Kasumi-1 (cell line): ENCODE results near the gene RAB5IF.
"Not testable (repeated sequence)": the region's sequence is repeated elsewhere in the genome, so short reads cannot be mapped to it uniquely, and the experiment has no call there.

Source experiments
- DNase-seq, 2 experiments: peaks; one replicate each; lab custom pipeline; 2025; lab: John Stamatoyannopoulos, UW

Gene RAB5IF

DNA sequence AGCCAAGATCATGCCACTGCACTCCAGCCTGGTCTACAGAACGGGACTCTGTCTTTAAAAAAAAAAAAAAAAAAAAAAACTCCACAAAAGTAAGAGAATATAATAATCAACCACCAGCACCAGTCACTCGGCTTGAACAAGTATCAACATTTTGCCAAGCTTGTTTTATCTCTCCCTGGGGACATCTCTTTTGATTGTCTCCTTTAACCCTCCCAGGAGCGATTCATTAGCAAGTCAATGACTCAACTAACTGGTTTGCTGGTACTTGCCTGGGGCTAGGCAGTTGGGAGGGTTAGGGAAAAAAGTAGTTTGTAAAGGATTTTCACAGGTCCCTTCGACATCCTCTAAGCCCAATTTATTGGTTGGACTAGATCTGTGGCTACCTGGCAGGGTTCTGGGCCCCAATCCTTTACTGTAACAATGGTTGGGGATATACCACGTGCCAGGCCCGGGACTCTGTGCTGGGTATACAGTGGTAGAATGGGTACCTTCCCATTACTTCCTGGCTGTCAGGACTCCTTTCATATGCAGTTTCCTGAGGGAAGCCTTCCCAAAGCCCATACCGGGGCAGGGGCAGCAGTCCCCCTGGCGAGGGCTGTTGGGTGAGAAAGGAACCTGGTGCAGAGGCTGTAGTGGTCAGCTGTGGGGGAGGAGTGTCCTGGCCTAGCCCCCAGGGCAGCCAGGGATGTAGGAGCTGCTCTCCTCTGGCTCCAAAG is 20.0 kb upstream of the RAB5IF start:
- no peak for DNase-seq

DNA sequence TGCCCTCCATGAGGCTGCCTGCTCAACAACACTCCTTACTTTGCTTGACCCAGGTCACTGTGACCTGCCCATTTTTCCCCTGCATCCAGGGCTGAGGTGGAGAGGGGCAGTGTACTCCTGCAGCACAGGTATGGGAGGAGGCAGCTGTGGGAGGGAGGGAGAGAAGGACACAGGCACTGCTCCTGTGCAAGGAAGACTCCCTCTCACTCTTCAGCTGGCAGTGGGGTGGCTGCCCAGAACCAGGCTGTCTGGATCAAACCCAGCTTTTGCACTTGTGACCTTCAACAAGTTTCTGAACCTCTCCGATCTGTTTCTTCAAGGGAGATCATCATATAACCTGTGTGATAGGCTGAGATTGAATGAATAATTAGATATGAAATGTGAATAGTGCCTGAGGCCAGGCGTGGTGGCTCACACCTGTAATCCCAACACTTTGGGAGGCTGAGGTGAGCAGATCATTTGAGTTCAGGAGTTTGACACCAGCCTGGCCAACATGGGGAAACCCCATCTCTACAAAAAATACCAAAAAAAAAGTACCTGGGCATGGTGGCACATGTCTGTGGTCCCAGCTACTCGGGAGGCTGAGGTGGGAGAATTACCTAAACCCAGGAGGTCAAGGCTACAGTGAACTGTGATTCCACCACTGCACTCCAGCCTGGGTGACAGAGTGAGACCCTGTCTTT is 18.1 kb upstream of the RAB5IF start:
- no peak for DNase-seq

DNA sequence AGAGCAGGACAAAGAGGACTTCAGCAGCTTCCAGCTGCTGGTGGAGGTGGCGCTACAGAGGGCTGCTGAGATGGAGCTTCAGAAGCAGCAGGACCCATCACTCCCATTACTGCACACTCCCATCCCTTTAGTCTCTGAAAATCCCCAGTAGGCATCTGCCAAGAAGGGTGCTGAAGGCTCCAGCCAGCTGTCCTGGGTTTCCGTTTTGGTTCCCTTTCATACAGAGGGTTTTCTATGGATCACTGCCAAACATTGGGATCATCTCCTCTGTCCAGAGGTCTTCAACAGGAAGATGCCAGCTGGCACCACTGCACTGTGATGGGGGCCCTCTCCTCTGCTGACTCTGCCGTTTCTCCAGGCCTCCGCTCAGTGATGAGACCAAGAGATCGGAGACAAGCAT is 14.3 kb upstream of the RAB5IF start:
- DNase-seq: no peak

DNA sequence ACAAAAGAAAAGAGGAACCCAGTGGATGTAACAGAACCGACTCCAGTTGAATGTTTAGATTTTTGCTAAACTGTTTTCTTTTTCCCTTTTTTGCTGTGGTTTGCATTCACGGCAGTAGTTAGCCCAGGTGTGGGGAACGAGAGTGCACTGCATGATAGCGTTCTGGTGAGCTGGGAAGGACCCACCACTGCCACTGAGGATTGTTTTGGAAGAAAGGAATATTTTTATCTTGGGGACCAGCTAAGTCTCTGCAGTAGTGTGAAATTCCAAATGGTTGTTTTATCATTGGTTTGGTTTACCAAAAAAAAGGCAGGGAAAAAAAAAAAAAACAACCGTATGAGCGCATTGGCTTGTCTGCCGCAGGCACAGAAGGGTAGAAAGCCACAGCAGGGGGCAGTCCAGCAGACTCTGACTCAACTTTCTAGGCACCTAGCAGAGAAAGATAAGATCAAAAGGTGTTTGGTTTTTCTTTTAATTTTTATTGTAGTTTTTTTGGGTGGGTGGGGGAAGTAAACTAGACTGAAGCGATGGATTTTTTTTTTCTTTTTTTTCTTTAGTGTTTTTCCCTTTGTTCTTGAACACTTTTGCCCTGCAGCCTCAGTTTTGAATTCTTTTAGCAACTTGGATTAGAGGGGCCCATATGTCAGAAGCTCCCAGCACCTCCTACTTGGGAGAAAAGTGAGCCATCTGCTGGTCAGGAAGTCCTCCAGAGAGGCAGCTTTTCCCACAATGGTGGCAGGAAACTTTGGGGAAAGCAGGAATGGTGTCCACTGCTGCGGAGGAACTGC is 13.5 kb upstream of the RAB5IF start:
- DNase-seq: peak in 1 of 2 experiments; percentile 14

DNA sequence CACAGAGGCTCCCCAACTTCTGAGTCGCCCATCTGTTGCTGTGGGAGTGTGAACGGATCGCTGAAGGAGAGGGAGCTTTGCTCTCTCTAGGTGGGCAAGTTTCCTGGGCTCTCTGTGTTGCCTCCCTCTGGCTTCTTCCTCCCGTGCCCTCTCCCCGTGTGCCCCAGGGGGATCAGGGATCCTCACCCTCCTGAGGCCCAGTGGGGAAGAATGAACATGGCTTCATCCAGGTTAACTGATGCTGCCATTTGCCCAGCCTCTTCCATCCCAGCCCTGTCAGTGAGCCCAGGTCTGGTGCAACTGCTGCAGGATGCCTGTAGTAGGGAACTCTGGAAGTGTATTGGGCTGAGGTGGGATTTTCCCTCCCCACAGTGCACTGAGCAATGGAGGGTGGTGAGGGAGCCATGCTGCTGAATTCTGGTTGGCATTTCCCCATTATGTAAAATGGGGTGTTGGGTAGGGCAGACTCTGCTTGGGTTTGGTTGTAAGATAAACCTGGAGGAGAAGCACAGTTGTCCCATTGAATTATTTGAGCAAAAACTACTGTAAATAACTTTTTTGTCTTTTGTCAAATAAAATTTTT is 12.1 kb upstream of the RAB5IF start:
- DNase-seq: no peak

DNA sequence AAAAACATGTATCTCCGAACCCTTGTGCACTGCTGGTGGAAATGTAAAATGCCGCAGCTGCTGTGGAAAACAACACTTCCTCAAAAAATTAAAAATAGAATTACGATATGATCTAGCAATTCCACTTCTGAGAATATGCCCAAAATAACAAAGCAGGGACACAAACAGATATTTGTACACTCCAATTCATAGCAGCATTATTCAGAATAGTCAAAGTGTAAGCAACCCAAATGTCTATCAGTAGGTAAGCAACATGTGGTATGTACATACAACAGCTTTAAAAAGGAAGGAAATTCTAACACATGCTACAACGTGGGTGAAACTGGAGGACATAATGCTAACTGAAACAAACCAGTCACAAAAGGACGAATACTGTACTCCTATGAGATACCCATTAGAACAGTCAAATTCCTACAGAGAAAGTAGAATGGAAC is 5.7 kb upstream of the RAB5IF start:
- peak; percentile 60 to 81 for DNase-seq

DNA sequence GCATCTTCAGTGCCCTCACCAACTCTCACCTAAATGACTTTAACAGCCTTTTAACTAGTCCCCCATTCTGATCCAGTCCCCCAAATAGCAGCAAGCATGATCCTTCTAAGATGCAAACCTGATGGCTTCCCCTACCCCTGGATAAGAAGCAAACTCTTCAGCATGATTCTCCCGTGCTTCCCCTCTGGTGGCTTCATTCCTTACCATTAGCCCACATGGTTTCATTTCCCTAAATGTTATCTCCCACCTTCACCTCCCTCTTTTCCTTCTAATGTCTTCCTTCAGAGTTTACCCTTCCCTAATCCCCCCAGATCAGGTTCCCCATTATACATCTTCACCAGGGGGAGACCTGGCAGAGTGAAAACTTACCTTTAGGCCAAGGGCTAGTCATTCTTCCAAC is 4.0 kb upstream of the RAB5IF start:
- DNase-seq: no peak

DNA sequence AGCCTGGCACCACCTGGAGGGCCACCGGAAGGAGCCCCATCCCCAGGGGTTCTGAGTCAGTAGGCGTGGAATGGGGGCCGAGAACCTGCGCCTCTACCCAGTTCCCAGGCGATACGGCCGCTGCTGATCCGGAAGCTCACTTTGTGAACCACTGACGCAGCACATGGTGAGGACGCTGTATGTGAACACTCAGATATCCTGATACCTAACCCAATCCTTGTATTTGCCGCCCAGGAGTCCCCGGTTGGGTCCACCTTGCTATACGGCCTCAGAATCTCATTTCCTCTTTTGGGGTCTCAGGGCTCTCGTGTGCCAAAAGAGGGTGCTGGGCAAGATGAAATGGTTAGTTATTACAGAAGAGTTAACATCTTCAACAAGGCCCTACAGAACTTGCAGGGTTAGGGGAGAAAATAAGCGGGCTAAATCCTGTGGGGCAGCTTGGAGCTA is 604 bp upstream of the RAB5IF start:
- DNase-seq: peak; percentile 71 to 83

DNA sequence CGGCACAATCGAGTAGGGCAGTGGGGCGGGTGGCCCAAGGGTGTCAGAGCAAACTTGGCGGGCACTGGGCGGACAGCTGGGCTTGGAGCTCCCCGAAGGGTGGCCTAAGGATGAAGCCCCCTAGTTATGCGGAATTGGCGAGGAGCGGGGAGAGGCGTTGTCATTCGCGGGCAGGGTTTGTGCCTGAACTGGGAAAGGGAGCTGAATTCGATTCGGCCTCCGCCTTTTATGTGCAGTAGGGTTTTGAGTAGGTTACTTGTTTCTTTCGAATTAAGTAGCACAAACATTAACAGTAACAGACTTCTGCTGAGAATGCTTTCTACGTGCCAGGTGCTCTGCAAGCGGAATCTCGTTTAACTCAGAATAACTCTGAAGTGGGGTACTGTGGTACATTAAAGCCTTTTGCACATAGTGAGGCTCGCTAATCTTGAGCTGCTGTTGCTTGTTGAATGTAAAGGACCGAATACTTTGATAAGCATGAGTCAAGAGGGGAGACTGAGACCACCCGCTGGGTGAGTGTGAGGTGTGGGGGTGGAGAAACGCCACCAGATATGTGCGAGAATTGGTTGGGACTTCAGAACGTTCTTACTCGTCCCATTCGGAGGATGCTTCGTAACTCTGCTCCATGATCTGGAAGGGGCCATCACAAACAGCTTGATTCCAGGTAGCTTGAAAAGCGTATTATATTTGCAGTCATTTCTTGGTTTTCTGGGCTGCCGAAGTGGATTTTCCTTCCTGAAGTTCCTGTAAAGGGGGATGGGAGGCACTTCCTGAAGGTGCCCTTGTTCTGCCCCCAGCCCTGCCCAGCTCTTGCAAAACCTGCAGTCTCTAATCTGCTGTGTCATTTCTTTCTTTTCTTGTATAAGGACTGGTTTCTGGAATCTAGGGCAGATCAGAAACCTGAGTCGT is 833 bp downstream of the RAB5IF start:
- DNase-seq: peak; percentile 46 to 48

DNA sequence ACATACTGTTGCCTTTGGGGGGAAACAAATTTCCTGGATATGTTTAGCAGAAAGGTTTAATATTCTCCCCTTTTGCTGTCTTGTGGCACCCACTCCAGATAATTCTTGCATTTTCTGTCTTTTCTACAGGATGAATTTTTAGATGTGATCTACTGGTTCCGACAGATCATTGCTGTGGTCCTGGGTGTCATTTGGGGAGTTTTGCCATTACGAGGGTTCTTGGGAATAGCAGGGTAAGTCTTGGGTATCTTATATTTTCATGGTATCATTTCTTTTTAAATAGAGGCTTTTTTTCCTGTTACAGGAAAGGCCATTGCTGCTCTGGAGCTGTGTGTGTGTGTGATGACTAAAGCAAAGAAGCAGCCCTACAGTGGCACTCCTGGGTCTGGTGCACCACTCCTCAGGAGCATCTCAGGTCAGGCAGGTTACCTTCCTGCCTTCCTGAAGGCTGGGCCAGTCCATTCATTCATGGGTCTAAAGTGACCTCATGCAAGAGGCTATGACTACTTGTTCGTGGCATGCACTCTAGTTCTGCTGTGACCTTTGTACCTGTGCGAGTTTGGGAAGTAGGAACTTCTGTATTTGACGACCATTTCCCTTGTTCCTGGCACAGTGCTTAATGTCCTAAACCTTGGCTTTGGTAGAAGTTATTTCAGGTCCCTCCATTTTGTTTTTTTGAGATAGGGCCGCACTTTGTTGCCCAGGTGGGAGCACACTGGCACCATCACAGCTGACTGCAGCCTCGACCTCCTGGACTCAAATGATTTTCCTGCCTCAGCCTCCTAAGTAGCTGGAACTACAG is 2.2 kb downstream of the RAB5IF start:
- no peak for DNase-seq

DNA sequence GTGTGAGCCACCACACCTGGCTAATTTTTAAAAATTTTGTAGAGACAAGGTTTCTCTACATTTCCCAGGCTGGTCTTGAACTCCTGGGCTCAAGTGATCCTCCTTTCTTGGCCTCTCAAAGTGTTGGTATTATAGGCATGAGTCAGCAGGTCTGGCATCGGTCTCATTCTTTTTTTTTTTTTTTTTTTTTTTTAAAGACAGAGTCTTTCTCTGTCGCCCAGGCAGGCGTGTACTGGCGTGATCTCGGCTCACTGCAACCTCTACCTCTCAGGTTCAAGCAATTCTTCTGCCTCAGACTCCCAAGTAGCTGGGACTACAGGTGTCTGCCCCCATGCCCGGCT is 2.8 kb downstream of the RAB5IF start:
- not testable (repeated sequence) for DNase-seq

DNA sequence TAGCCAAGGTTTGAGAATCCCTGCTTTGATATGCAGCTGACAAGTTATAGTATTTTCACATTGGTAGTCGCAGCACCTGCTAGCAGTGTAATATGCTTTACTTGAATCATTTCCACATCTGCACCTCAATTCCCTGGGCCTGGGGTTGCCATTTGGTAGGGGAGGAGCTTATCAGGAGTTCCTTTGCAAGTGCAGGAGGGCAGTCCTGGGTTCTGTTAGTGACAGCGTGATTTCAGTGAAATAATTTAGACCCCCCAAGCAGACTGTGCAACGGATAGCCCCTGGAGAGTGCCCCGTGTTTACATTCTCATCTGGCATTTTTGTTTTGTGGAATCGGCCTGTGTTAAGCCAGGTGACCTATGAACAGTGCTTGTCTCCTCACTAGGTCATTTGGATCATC is 6.0 kb downstream of the RAB5IF start:
- DNase-seq: no peak

DNA sequence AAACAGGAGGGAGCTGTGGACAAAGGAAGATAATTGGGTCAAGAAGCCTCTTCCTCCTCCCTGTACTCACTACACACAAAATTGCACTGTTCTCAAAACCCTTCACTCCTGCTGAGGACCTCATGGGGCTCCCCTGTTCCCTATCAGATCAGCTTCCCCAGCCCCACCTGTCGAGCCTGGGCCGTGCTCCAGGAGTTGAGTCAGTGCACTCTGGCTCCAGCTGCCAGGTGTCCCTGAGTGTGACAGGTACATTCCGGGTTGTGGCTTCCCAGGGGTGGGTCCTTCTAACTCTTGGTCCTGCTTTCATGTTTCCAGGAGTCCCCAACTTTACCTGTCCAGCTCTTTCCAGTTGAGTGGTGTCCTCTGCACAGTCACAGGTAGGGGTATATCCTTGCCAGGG is 8.4 kb downstream of the RAB5IF start:
- no peak for DNase-seq

DNA sequence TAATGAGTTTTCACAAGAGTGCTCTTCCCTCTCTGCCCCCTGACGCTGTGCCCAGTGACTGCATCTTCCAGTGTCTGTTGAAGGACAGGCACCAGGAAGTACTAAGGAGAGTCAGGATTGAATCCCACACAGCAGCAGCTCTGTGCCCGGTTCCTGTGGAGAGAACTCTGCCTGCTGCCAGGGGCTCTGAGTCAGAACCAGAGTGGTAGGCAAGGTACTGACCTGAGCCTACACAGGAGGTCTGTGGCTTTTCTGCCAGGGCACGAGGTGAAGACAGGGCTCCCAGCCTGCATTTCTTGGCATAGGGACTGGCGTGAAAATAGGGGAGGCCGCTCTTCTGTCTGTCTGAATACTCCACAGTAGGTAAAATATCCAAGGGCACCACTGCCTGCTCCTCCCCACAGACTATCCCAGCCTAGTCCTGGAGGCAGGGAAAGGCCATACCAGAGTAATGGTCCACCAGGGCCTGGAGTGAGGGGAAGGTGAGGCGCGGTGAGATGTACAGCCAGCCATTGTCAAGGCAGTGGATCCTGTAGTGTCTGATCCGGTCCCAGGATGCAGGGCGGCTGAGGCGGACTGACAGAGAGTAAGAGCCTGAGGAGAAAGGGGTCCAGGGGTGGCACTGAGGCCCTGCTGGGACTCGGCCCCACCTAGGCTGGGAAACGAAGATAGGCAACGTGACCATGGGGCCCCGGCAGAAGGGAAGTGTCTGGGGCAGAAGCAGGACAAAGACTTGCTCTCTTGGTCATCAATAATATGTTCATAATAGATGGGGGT is 9.4 kb downstream of the RAB5IF start:
- no peak for DNase-seq

DNA sequence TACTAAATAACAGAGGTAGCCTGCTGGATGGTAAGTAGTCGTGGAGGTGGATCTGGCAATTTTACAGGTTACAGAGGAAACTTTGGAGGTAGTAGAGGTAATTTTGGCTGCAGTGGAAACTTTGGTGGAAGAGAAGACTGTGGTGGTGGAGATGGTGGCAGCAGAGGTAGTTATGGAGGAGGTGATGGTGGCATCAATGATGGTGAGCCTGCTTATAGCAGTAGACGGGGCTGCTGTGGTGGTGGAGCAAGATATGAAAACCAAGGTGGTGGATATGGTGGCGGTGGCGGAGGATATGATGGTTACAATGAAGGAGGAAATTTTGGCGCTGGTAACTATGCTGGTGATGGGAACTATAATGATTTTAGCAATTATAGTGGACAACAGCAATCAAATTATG is 15.3 kb downstream of the RAB5IF start:
- no peak for DNase-seq

DNA sequence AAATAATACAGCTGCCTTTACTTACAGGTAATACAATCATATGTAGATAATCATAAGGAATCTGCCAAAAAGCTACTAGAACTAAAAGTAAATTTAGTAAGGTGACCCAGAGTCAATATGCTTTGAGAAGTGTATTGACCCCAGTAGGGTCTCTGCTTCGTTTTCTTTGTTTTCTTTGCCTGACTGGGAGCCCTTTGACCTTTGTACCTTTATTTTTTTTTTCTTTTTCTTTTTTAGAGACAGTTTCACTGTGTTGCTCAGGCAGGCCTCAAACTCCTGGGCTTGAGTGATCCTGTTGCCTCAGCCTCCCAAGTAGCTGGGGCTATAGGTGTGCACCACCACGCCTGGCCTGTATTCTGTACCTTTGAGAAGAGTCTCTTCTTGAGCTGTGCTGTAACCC is 17.9 kb downstream of the RAB5IF start:
- no peak for DNase-seq

DNA sequence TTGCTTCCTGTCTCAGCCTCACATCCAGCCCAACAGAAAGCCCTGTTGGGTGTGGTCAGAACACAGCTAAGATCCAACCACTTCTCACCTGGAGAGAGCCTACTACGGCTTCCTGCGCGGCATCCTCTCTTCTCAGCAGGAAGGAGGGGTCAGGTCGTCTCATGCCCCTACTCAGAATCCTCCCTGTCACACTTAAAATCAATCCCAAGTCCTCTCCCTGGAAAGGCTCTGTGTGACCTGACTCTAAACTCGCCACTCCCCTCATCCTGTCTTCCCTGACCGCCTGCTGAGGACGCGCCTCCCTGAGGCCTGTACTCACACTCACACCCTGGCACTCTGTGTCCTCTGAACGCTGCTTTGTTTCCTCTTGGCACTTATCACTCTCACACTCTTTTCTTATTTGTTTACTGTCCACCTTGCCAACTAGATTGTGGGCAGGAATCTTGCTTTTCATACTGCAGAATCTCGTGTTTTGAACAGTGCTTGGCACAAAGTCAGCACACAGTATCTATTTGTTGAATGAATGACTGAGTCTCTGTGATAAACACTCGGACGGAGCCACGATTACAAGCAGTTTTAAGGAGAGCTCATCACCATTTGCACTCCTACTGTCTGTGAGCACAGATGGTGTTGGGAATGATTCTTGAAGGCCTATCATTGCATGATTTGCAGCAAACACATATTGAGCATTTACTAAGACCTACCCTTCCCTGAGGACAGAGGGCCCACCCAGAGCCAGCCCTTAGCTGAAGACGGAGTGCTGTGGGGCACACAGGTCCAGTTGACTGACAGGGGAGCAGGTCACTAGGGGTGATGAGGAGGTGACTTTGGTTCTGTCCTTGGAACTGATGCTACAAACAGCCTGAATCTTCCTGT is 18.7 kb downstream of the RAB5IF start:
- no peak for DNase-seq

DNA sequence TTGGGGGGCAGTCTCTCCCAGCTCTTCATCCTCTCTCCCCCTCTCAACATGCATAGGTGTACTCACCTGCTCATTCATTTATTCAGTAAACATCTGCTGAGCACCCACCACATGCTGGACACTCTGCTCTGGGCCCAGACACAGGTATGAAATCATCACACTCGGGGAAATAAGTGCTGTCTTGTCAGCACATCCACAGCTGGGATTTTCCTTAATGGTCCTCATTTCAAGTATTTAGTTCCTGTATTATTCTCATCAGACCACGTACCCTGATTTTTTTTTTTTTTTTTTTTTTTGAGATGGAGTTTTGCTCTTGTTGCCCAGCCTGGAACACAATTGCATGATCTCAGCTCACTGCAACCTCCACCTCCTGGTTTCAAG is 19.4 kb downstream of the RAB5IF start:
- DNase-seq: no peak

DNA sequence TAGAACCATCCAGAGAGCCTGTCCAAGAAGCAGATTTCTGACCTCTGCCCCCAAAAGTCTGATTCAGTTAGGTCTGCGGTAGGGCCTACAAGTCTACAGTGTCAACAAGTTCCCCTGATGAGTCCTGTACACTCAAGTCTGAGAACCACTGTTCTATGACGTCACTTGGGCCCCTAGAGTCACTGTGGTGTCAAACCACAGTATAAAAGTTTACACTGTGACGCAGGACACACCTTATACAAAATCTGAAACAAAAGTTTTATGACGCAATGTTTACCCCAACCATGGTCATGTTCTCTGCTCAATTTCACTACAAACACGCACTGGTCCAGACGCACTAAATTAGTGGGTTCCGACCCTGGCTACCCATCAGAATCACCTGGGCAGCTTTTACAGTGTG is 22.5 kb downstream of the RAB5IF start:
- DNase-seq: no peak
